GM21528 (cell line): ENCODE results near the gene NT5DC1.

ENCODE experiments used
- ATAC-seq: cut with Tn5 transposase; IDR thresholded peaks from one replicate; pipeline ENCODE4 v1.9.1; 2021; ENCODE audit warnings: mild to moderate bottlenecking, moderate library complexity; ENCODE audit not compliant: unreplicated experiment, low FRiP score

NT5DC1 gene

GRCh38 chr6:116100419-116101301 lies at the start of gene NT5DC1:
NT5DC1 (plus strand) TSS chr6:116100853; CDS start chr6:116100931, 78 bp downstream.
- peak; percentile 90 for ATAC-seq

DNA sequence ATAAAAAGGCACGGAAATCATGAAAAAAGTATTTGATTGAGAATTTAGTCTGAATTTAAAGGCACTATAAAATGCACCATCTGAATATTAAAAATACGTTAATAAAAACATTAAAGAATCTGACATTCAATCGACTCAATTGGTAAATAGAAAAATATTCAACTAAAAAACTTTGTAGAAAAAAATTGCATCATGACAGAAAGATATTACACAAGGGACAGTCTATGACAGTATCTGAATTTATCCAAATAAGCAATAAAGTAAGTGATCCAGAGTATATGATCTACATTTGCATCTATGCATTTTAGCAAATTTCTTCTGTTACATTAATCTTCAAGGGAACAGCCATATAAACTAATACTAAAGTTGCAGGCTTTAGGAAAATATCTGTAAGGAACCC lies 49.4 kb upstream of the NT5DC1 start:
- ATAC-seq: no peak

- no peak for ATAC-seq
These were observed 45.1 kb upstream of the NT5DC1 start for GRCh38 chr6:116055513-116055912.

DNA sequence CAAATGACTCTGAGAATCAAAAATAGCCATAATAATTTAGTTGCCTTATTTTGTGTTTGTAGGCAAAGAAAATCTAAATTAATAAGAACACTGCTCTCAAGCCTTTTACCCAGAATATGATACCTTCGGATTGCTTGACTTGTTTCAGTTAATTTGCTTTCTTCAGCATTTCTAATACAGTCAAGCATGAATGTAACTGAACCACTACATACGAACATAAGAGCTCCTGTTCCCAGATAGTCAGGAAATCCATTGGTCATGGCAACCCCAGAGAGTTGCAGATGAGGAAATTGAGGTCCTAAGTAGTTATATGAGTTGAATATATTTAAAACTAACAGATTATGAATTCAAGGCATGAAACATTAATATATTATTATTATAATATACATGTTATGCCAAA lies 42.9 kb upstream of the NT5DC1 start:
- ATAC-seq: no peak

DNA sequence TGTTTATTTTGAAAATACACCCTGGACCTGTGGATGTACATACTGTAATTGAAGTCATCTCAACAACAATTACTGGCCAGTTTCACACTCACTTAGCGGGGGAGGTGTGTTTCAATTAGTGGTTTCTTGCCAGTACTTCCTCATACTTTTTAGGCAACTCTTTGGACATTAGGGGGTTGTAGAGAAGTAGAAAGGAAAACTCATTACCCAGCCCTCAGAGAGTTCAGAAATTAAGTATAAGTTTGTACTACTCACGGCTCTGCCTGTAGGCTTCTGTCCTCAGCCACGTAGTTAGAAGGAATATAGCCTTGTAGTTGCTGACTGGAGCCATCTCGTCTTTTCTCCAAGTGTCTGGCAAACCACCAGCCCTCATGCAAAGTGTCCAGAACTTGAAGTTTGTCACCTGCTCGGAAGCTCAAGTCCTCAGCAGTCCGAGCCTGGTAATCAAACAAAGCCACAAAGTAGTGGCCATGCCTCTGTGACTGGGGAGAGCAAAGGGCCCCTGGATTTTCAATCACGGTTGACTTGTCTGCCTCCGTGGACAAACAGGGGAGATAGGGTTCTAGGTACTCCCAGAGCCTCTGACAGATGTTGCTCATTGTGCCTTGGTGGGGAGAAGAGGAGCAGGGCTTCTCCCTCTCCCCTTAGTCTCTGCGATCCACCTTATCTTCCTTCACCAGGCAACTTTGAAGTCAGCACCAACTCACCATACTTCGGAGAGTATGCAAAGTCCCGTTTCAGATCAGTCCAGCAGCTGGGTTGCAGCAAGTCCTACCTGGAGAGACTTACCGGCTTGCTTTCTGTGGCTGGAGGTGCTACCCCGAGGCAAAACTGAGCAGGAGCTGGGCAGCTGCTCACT lies 40.7 kb upstream of the NT5DC1 start:
- ATAC-seq: peak; percentile 79

- no peak for ATAC-seq
These were observed 39.9 kb upstream of the NT5DC1 start, which contains the start of gene FRK for GRCh38 chr6:116060572-116061283. FRK (minus strand) TSS chr6:116060891; CDS start chr6:116060311, 580 bp downstream.

GRCh38 chr6:116062496-116062895 lies 38.2 kb upstream of the NT5DC1 start:
- ATAC-seq: no peak

DNA sequence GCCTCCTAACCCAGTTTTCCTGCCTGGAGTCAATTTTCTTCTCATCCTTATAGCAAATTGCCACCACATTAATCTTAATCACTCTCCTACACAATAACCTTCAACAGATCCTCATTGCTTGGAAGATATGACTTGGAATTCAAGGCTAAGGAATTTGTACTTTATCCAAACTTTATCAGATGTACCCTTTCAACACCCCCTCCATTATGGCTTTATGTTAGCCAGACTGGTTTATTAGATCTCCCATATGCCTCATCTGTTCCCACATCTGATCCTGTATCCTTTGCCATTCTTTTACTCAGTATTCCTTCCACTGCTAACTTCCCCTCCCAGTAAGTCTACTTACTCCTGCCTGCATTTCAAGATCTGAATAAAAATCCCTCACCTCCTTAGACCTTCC lies 36.0 kb upstream of the NT5DC1 start:
- ATAC-seq: no peak

GRCh38 chr6:116066789-116067188 lies 33.9 kb upstream of the NT5DC1 start:
- ATAC-seq: no peak

DNA sequence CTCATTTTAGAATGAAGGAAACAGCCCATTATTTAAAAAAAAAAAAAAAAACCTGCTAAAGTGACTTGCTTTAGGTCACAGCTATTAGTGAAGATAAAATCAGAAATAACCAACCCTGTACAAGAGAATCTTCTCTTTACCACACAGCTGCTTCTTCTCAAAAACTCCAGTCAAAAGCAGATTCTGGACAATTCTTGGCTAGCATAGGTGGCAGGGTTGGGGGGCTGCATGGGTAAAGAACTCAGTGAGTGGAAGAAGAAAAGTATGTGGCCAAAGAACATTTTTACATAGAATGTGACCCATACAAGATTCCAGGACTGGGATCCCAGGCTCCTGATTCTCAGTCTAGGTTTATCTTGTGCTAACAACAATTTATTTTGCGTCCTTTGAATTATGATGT lies 30.6 kb upstream of the NT5DC1 start:
- no peak for ATAC-seq

GRCh38 chr6:116070616-116071389 lies 29.9 kb upstream of the NT5DC1 start:
- ATAC-seq: no peak

GRCh38 chr6:116072368-116072767 lies 28.3 kb upstream of the NT5DC1 start:
- ATAC-seq: no peak

DNA sequence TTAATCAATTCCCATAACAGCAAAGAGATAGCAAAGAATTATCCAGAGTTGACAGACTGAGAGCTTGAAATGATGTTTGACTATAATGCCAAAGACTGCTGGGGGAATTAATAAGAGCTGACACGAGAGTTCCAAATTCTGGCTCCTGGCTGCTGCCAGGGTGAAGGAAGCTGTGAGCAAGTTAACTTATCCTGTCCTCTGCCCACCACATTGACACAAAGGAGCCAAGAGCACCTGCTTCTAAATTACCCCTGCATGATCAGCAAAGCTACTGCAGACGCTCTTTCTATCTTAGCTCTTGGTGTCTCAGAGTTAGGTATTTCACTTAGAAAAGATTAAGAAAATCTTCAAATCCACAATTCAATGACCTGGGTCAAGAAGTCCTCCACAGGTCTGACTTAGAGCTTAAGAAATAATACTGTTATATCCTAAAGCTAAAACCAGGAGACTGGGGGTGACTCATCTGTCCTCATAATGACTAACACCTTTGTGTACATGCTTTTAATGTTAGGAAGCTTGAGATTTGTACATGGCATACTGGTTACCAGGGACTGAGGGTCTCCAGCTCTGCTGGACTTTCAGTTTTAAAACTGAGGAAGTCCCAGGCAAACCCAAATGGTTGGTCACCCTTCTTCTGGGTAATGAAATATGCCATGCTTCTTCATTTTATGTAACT lies 26.8 kb upstream of the NT5DC1 start:
- ATAC-seq: no peak

GRCh38 chr6:116074732-116075390 lies 25.8 kb upstream of the NT5DC1 start:
- no peak for ATAC-seq

DNA sequence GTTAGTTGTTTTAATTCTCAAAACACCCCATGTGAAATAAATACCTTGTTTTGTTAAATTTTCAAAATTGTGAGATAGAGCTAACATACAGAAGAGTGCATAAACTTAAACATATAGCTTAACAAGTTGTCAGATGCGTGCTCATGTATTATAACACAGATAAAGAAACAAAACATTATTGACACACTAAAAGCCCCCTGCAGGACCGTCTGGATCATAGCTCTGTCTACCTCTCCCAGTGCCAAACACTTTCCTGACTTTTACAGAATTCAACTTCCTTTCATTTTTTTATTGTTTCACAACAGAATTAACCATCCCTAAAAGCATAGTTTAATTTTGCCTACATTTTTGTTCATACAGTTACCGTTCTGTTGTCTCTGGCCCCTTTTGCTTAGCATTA lies 22.1 kb upstream of the NT5DC1 start:
- no peak for ATAC-seq

- ATAC-seq: no peak
These were observed 21.7 kb upstream of the NT5DC1 start for GRCh38 chr6:116078945-116079344.

DNA sequence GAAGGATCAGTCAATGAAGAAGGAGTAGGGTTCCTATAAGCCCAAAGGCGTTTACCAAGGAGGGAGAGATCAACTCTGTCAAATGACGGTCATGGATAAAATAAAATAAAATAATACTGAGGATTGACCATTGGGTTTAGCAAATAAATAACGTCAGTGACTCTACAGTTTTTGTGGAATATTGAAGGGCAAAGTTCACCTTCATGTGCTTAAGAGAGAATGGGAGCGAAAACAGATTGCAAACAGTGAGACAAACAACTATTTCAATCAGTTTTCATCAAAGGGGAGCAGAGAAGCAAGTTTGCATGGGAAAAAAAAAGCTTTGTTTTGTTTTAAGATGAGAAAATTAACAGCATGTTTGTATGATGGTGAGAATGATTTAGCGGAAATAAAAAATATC lies 17.6 kb upstream of the NT5DC1 start:
- ATAC-seq: no peak

GRCh38 chr6:116084284-116084683 lies 16.4 kb upstream of the NT5DC1 start:
- ATAC-seq: no peak

- ATAC-seq: peak; percentile 98
These were observed 13.1 kb upstream of the NT5DC1 start for GRCh38 chr6:116087437-116088027.
